Measurements from ENCODE around the gene KAT6B. TPM values are rescaled to one million over a fixed set of nuclear protein-coding genes. Genes with fewer than 3 reads are reported as not detected.

KAT6B gene
- total and polyA plus RNA-seq, 2 donors, result 12.2 to 22.1 TPM

GRCh38 chr10:74842301-74842954 lies 16.0 kb downstream of the KAT6B start:
- H3K4me3 ChIP-seq (ENCODE audit: low read length in 2 of 2), result no peak overlapping the region
- H3K27me3 ChIP-seq (ENCODE audit: control insufficient read depth in 2 of 2, insufficient read depth in 1 of 2, low read length in 1 of 2), result no peaks in the 10 kb centered on the region
- H3K36me3 ChIP-seq (ENCODE audit: control insufficient read depth in 2 of 2, insufficient read depth in 2 of 2, low read length in 1 of 2), result peaks cover 16 to 36% of the 10 kb centered on the region in 2 donors
- no peaks in the 10 kb centered on the region for H3K4me1 ChIP-seq (ENCODE audit: control insufficient read depth in 2 of 2, insufficient read depth in 2 of 2, low read length in 2 of 2)
- DNase-seq (ENCODE audit: low read depth in 6 of 9, low spot score in 9 of 9), result no peak
- WGBS, result 92% methylated on average over 1 of the region's 1 CpG
- H3K27ac ChIP-seq (ENCODE audit: low read depth in 1 of 2, low read length in 1 of 2), result no peak overlapping the region
- no peaks in the 10 kb centered on the region for H3K9me3 ChIP-seq (ENCODE audit: control insufficient read depth in 2 of 2, insufficient read depth in 1 of 2, low read length in 1 of 2)

DNA sequence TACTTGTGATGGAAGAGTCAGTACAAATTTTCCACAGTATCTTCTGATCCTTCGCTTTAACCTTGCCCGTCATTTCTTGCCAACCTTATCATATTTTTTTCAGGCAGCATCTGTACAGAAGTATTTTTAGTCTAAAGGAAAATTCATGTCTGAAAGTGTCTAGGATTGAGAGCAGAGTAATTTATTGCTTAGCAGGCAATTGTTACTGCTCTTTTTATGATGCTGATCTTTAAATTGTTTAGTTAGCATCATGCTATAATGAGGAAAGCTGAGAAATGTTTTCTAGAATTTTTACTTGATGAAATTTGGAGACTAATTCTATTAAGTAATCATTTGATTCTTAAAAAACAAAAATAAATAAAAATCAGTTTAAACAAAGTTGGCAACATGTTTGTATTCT lies 20.6 kb downstream of the KAT6B start:
- no peak overlapping the region for H3K4me3 ChIP-seq (ENCODE audit: low read length in 2 of 2)
- no peak for DNase-seq (ENCODE audit: low read depth in 6 of 9, low spot score in 9 of 9)
- H3K27ac ChIP-seq (ENCODE audit: low read depth in 1 of 2, low read length in 1 of 2), result no peak overlapping the region
- no peaks in the 10 kb centered on the region for H3K27me3 ChIP-seq (ENCODE audit: control insufficient read depth in 2 of 2, insufficient read depth in 1 of 2, low read length in 1 of 2)
- no peaks in the 10 kb centered on the region for H3K9me3 ChIP-seq (ENCODE audit: control insufficient read depth in 2 of 2, insufficient read depth in 1 of 2, low read length in 1 of 2)
- no peaks in the 10 kb centered on the region for H3K4me1 ChIP-seq (ENCODE audit: control insufficient read depth in 2 of 2, insufficient read depth in 2 of 2, low read length in 2 of 2)
- 97% methylated on average over 2 of the region's 2 CpGs for WGBS
- H3K36me3 ChIP-seq (ENCODE audit: control insufficient read depth in 2 of 2, insufficient read depth in 2 of 2, low read length in 1 of 2), result peaks cover 17 to 33% of the 10 kb centered on the region in 2 donors

DNA sequence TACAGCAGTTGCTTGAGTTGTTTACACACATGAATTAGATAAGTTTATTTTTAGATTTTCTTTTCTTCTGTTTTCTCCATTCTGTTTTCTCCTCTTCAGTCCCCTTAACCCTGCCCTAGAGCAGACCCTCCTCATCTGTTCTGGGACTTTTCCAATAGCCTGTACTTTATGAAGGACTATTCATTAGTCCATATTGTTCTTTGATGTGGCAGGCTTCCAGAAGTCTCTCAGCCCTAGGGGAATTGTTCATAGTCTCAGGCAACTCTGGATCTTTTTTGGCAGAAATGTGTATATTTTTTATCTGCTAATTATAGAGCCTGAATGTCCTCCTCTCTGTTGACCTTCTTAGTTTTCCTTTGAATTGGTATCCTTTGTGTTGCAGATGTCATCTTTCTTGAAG lies 25.4 kb downstream of the KAT6B start:
- peaks cover 3 to 7% of the 10 kb centered on the region in 2 donors for H3K4me1 ChIP-seq (ENCODE audit: control insufficient read depth in 2 of 2, insufficient read depth in 2 of 2, low read length in 2 of 2)
- H3K27me3 ChIP-seq (ENCODE audit: control insufficient read depth in 2 of 2, insufficient read depth in 1 of 2, low read length in 1 of 2), result no peaks in the 10 kb centered on the region
- peaks cover 5 to 18% of the 10 kb centered on the region in 2 donors for H3K36me3 ChIP-seq (ENCODE audit: control insufficient read depth in 2 of 2, insufficient read depth in 2 of 2, low read length in 1 of 2)
- no peak overlapping the region for H3K4me3 ChIP-seq (ENCODE audit: low read length in 2 of 2)
- DNase-seq (ENCODE audit: low read depth in 6 of 9, low spot score in 9 of 9), result no peak
- H3K9me3 ChIP-seq (ENCODE audit: control insufficient read depth in 2 of 2, insufficient read depth in 1 of 2, low read length in 1 of 2), result no peaks in the 10 kb centered on the region
- H3K27ac ChIP-seq (ENCODE audit: low read depth in 1 of 2, low read length in 1 of 2), result no peak overlapping the region

GRCh38 chr10:74852381-74852780 lies 26.0 kb downstream of the KAT6B start:
- Histone ChIP-seq H3K27me3 (ENCODE audit: control insufficient read depth in 2 of 2, insufficient read depth in 1 of 2, low read length in 1 of 2) (no peaks in the 10 kb centered on the region), H3K36me3 (ENCODE audit: control insufficient read depth in 2 of 2, insufficient read depth in 2 of 2, low read length in 1 of 2) (peaks cover 5 to 18% of the 10 kb centered on the region in 2 donors), H3K27ac (ENCODE audit: low read depth in 1 of 2, low read length in 1 of 2) (peak overlapping the region; percentile 10 to 27), H3K9me3 (ENCODE audit: control insufficient read depth in 2 of 2, insufficient read depth in 1 of 2, low read length in 1 of 2) (no peaks in the 10 kb centered on the region), H3K4me3 (ENCODE audit: low read length in 2 of 2) (no peak overlapping the region), H3K4me1 (ENCODE audit: control insufficient read depth in 2 of 2, insufficient read depth in 2 of 2, low read length in 2 of 2) (peaks cover 3 to 7% of the 10 kb centered on the region in 2 donors)
- WGBS, result 91% methylated on average over 2 of the region's 2 CpGs
- DNase-seq (ENCODE audit: low read depth in 6 of 9, low spot score in 9 of 9), result no peak

DNA sequence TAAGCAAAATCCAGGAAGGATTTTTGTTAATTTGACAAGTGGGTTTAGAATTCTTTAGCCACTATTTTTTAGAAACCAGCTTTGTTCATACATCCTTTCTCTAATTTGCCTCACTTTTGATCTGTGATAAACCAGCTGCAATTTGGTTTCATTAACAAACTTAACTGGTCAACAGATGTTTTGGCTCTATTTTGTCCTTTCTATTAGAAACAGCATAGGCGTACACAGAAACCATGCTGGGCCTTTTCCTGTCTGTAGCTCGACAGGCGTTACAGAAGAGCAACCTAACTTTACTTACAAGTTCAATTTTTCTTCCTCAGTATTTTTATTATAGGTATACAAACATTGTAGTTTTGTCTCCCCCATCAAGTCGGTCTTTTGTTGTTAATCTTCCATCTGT lies 28.2 kb downstream of the KAT6B start:
- DNase-seq (ENCODE audit: low read depth in 6 of 9, low spot score in 9 of 9), result no peak
- Histone ChIP-seq H3K36me3 (ENCODE audit: control insufficient read depth in 2 of 2, insufficient read depth in 2 of 2, low read length in 1 of 2) (peaks cover 5 to 7% of the 10 kb centered on the region in 2 donors), H3K4me3 (ENCODE audit: low read length in 2 of 2) (no peak overlapping the region), H3K4me1 (ENCODE audit: control insufficient read depth in 2 of 2, insufficient read depth in 2 of 2, low read length in 2 of 2) (peaks cover 3 to 7% of the 10 kb centered on the region in 2 donors), H3K27me3 (ENCODE audit: control insufficient read depth in 2 of 2, insufficient read depth in 1 of 2, low read length in 1 of 2) (no peaks in the 10 kb centered on the region), H3K9me3 (ENCODE audit: control insufficient read depth in 2 of 2, insufficient read depth in 1 of 2, low read length in 1 of 2) (no peaks in the 10 kb centered on the region), H3K27ac (ENCODE audit: low read depth in 1 of 2, low read length in 1 of 2) (peak overlapping the region; percentile 6 to 65)
- 75% methylated on average over 4 of the region's 4 CpGs for WGBS

DNA sequence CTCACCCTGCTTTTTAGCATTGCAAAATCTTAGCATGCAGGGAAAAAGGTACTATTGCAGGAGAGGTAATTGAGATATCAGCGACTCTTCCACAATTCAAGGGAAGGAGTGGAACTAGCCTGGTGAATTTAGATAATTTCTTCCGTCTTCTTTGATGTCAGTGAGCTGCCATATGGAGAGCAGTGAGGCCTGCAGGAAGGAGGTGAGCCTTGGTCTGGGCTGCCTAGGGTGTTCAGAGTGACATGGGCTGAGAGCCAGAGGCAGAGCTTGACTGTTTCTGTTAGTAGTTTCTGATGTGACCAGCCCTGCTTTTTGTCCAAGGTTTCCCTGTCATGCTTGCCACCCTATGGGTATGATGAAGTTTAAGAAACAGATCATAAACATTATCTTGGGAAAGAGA lies 28.6 kb downstream of the KAT6B start:
- Histone ChIP-seq H3K27ac (ENCODE audit: low read depth in 1 of 2, low read length in 1 of 2) (peak overlapping the region; percentile 6 to 14), H3K9me3 (ENCODE audit: control insufficient read depth in 2 of 2, insufficient read depth in 1 of 2, low read length in 1 of 2) (no peaks in the 10 kb centered on the region), H3K4me3 (ENCODE audit: low read length in 2 of 2) (no peak overlapping the region), H3K4me1 (ENCODE audit: control insufficient read depth in 2 of 2, insufficient read depth in 2 of 2, low read length in 2 of 2) (peaks cover 3 to 7% of the 10 kb centered on the region in 2 donors), H3K36me3 (ENCODE audit: control insufficient read depth in 2 of 2, insufficient read depth in 2 of 2, low read length in 1 of 2) (peaks cover 5 to 7% of the 10 kb centered on the region in 2 donors), H3K27me3 (ENCODE audit: control insufficient read depth in 2 of 2, insufficient read depth in 1 of 2, low read length in 1 of 2) (no peaks in the 10 kb centered on the region)
- DNase-seq (ENCODE audit: low read depth in 6 of 9, low spot score in 9 of 9), result no peak
- 69% methylated on average over 2 of the region's 2 CpGs for WGBS

DNA sequence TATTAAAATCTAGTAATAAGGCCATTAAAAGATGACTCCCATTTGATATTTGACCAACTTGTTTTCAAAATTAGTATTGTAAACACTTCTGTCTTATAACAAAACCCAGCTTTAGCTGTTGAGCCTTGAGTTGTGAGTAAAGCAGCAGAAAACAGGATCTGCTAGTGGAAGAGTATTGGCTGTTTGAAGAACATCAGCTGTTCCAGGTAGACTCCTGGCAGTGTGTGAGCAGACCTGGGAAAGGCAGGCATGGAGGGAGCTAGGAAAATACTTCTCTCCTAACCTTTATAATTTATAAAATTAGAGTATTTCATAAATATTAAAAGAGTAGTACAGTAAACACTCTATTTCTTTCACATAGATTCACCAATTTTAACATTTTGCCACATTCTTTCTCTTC lies 29.0 kb downstream of the KAT6B start:
- Histone ChIP-seq H3K27me3 (ENCODE audit: control insufficient read depth in 2 of 2, insufficient read depth in 1 of 2, low read length in 1 of 2) (no peaks in the 10 kb centered on the region), H3K4me1 (ENCODE audit: control insufficient read depth in 2 of 2, insufficient read depth in 2 of 2, low read length in 2 of 2) (peaks cover 3 to 7% of the 10 kb centered on the region in 2 donors), H3K27ac (ENCODE audit: low read depth in 1 of 2, low read length in 1 of 2) (no peak overlapping the region), H3K9me3 (ENCODE audit: control insufficient read depth in 2 of 2, insufficient read depth in 1 of 2, low read length in 1 of 2) (no peaks in the 10 kb centered on the region), H3K36me3 (ENCODE audit: control insufficient read depth in 2 of 2, insufficient read depth in 2 of 2, low read length in 1 of 2) (peaks cover 5 to 7% of the 10 kb centered on the region in 2 donors), H3K4me3 (ENCODE audit: low read length in 2 of 2) (no peak overlapping the region)
- DNase-seq (ENCODE audit: low read depth in 6 of 9, low spot score in 9 of 9), result no peak

DNA sequence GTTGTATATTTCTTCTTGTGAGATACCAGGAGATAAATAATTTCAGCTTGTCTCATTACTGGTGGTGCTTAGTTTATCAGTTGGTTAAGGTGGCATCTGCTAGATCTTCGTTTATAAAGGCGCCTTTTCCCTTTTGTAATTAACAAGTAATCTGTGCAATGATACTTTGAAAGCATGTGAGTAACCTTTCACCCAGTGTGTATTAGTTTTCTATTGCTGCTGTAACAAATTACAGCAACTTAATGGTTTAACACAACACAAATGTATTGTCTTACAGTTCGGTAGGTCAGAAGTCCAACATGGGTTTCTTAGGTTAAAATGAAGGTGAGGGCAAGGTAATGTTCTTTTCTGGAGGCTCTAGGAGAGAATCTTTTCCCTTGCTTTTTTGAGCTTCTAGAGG lies 30.5 kb downstream of the KAT6B start:
- WGBS, result 98% methylated on average over 3 of the region's 3 CpGs
- H3K36me3 ChIP-seq (ENCODE audit: control insufficient read depth in 2 of 2, insufficient read depth in 2 of 2, low read length in 1 of 2), result peaks cover 5 to 7% of the 10 kb centered on the region in 2 donors
- peaks cover 3 to 7% of the 10 kb centered on the region in 2 donors for H3K4me1 ChIP-seq (ENCODE audit: control insufficient read depth in 2 of 2, insufficient read depth in 2 of 2, low read length in 2 of 2)
- H3K9me3 ChIP-seq (ENCODE audit: control insufficient read depth in 2 of 2, insufficient read depth in 1 of 2, low read length in 1 of 2), result no peaks in the 10 kb centered on the region
- H3K27ac ChIP-seq (ENCODE audit: low read depth in 1 of 2, low read length in 1 of 2), result no peak overlapping the region
- H3K4me3 ChIP-seq (ENCODE audit: low read length in 2 of 2), result no peak overlapping the region
- DNase-seq (ENCODE audit: low read depth in 6 of 9, low spot score in 9 of 9), result no peak
- H3K27me3 ChIP-seq (ENCODE audit: control insufficient read depth in 2 of 2, insufficient read depth in 1 of 2, low read length in 1 of 2), result no peaks in the 10 kb centered on the region

DNA sequence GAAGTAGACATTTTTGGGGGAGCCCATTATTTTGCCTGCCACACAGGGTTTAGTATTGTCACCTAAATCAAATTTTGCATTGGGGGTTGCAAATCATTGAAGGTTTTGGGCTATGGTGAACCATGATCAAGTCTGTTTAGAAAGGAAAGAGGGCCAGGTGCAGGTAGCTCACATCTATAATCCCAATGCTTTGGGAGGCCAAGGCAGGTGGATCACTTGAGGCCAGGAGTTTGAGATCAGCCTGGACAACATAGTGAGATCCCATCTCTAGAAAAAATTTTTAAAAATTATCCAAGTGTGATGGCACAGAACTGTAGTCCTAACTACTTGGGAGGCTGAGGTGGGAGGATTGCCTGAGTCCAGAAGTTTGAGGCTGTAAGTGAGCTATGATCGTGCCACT lies 31.2 kb downstream of the KAT6B start:
- Histone ChIP-seq H3K27ac (ENCODE audit: low read depth in 1 of 2, low read length in 1 of 2) (no peak overlapping the region), H3K9me3 (ENCODE audit: control insufficient read depth in 2 of 2, insufficient read depth in 1 of 2, low read length in 1 of 2) (no peaks in the 10 kb centered on the region), H3K4me3 (ENCODE audit: low read length in 2 of 2) (no peak overlapping the region), H3K27me3 (ENCODE audit: control insufficient read depth in 2 of 2, insufficient read depth in 1 of 2, low read length in 1 of 2) (no peaks in the 10 kb centered on the region), H3K4me1 (ENCODE audit: control insufficient read depth in 2 of 2, insufficient read depth in 2 of 2, low read length in 2 of 2) (peaks cover 3 to 7% of the 10 kb centered on the region in 2 donors), H3K36me3 (ENCODE audit: control insufficient read depth in 2 of 2, insufficient read depth in 2 of 2, low read length in 1 of 2) (peaks cover 5 to 7% of the 10 kb centered on the region in 2 donors)
- WGBS, result 100% methylated on average over 1 of the region's 1 CpG
- DNase-seq (ENCODE audit: low read depth in 6 of 9, low spot score in 9 of 9), result no peak

All from thymus (tissue), 11 donors.